ENCODE data around the gene GJE1.
"Not testable (repeated sequence)": the region's sequence is repeated elsewhere in the genome, so short reads cannot be mapped to it uniquely, and the experiment has no call there.

The GJE1 gene, protein sequence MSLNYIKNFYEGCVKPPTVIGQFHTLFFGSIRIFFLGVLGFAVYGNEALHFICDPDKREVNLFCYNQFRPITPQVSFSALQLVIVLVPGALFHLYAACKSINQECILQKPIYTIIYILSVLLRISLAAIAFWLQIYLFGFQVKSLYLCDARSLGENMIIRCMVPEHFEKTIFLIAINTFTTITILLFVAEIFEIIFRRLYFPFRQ

DNA sequence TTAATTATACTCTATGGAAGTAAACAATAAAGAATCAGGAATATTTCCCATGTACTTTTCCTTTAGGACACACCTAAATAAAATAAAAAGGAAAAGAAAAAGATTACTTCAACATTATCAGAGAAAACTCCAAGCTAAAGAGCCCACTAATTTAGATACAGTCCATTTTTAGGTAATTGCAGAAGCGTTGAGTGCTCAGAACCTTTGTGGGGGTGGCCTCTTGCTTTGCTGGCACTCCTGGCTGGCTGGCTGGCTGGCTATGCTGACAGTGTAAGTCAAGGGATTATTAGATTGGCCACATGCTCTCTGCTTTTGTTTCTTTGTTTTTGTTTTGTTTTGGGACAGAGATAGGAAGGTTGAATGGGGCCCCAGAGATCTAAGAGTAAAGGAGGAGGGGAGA lies at the start of gene GJE1:
Gene GJE1 (plus strand): TSS at position 301 of the 400 bp plus-strand sequence. CDS start 234 bp downstream, outside the sequence.
- H3K4me3 ChIP-seq (ENCODE audit: low read length) = no peak within 1 kb of the TSS
- DNase-seq (ENCODE audit: low read depth) = no peak
- TF ChIP-seq, protein P1, sequence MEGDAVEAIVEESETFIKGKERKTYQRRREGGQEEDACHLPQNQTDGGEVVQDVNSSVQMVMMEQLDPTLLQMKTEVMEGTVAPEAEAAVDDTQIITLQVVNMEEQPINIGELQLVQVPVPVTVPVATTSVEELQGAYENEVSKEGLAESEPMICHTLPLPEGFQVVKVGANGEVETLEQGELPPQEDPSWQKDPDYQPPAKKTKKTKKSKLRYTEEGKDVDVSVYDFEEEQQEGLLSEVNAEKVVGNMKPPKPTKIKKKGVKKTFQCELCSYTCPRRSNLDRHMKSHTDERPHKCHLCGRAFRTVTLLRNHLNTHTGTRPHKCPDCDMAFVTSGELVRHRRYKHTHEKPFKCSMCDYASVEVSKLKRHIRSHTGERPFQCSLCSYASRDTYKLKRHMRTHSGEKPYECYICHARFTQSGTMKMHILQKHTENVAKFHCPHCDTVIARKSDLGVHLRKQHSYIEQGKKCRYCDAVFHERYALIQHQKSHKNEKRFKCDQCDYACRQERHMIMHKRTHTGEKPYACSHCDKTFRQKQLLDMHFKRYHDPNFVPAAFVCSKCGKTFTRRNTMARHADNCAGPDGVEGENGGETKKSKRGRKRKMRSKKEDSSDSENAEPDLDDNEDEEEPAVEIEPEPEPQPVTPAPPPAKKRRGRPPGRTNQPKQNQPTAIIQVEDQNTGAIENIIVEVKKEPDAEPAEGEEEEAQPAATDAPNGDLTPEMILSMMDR (IDR thresholded peaks at IDR 0.05; ENCODE audit: insufficient read depth, low read depth, low read length, missing control alignments) = no peak

DNA sequence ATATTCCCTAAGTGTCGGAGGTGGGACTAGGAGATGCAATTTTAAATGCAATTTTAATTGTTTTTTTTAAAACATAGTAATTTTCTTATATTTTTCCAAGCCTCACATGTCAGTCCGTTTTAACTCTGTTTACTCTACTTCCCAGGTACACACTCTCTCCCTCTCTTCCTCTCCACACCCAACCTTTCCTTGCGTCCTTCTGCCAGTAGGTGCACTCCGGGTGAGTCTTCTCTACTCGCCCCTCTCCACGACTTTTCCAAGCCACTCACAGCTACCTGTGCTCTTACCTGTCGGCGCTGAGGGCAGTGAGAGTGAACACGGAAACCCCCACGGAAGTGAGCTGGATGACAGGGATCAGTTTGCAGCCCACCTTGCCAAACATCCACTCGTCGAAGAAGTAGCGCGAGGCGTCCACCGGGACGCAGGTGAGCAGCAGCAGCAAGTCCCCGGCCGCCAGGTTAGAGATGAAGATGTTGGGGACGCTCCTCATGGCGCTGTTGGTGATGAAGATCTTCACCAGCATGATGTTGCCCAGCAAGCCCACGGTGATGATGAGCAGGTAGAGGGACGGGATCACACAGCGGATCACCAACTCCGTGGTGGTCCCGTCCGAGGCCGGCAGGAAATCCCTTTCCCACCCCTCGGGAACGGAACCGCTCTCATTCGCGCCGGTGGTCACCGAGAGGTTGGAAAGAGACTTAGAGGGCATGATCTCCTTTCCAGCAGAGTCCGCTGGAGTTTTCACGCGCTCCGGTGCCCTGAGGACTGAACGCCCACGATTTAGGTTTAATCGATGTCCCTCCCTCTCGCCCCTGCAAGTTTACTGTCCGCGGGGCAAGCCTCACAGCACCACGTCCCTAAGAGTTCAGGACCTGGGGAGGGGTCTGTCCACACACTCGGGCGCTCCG lies 44.5 kb upstream of the GJE1 start:
- TF ChIP-seq, protein P1 (IDR thresholded peaks at IDR 0.05; ENCODE audit: insufficient read depth, low read depth, low read length, missing control alignments) = no peak
- no peak overlapping the region for H3K4me3 ChIP-seq (ENCODE audit: low read length)

GRCh38 chr6:142088858-142089216 lies 43.9 kb upstream of the GJE1 start:
- TF ChIP-seq, protein P1 (IDR thresholded peaks at IDR 0.05; ENCODE audit: insufficient read depth, low read depth, low read length, missing control alignments) = no peak
- peak; percentile 75 for DNase-seq (ENCODE audit: low read depth)
- no peak overlapping the region for H3K4me3 ChIP-seq (ENCODE audit: low read length)

More for the DNA sequence above, 44.5 kb upstream of the GJE1 start:
- no peak for DNase-seq (ENCODE audit: low read depth)

GRCh38 chr6:142104820-142105219 lies 27.9 kb upstream of the GJE1 start:
- DNase-seq (ENCODE audit: low read depth); H3K4me3 ChIP-seq (ENCODE audit: low read length): not testable (repeated sequence)

GRCh38 chr6:142110820-142111219 lies 21.9 kb upstream of the GJE1 start:
- H3K4me3 ChIP-seq (ENCODE audit: low read length); DNase-seq (ENCODE audit: low read depth): not testable (repeated sequence)

DNA sequence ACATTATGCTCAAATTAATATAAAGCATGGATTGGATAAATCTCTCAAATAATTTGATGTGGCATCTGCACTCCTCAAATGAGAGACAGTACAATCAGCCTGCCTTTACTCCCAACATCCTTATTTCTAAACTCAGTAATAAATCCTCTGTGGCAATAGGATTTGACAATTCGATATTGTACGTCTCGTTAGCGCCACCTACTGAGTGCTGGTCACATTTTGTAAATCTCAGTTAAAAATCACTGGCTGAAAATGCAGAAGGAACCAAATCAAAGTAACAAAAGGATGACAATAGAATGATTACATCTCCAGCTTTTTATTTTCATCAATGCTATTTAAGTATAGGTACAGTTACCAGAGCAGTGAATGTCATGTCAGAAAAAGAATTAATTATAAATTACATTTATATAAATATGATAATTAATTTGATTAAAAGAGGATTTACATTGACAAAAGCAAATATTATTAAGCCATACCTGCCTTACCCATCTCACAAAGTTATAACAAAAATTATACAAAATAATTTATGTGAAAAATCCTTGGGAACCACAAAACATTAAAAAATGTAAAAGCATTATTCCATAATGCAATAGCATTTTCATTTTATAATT lies 20.2 kb upstream of the GJE1 start:
- peak; percentile 81 for DNase-seq (ENCODE audit: low read depth)
- TF ChIP-seq, protein P1 (IDR thresholded peaks at IDR 0.05; ENCODE audit: insufficient read depth, low read depth, low read length, missing control alignments) = peak; percentile 81

DNA sequence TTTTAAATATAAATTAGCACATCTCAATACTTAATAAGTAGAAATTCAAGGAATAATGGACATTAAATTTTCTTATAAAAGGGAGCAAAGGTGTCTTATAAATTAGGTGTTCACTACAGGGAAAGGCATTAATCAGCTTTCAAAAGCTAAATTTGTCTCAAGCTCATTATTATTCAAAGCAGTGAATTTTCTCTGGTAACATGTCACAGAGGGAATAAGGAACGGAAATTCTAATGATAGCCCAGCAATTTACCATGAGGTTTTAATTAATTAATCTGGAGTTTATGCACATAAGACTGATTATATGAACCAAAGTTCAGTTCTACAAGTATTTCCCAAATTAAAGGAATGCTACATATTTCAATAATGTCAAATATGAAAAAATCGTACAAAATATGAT lies 15.4 kb upstream of the GJE1 start:
- no peak for DNase-seq (ENCODE audit: low read depth)
- TF ChIP-seq, protein P1 (IDR thresholded peaks at IDR 0.05; ENCODE audit: insufficient read depth, low read depth, low read length, missing control alignments) = no peak
- H3K4me3 ChIP-seq (ENCODE audit: low read length) = no peak overlapping the region

More for the DNA sequence above, 20.2 kb upstream of the GJE1 start:
- no peak overlapping the region for H3K4me3 ChIP-seq (ENCODE audit: low read length)

Data from epithelial cell of esophagus (primary cell).